NOMO-1 (cell line): ENCODE measurements around the gene CNTNAP4.

Experiments
- DNase-seq, 2 experiments: peaks; one replicate each; lab custom pipeline; 2025; ENCODE audit not compliant: unreplicated experiment in 2 of 2; lab: John Stamatoyannopoulos, UW

Gene CNTNAP4

DNA sequence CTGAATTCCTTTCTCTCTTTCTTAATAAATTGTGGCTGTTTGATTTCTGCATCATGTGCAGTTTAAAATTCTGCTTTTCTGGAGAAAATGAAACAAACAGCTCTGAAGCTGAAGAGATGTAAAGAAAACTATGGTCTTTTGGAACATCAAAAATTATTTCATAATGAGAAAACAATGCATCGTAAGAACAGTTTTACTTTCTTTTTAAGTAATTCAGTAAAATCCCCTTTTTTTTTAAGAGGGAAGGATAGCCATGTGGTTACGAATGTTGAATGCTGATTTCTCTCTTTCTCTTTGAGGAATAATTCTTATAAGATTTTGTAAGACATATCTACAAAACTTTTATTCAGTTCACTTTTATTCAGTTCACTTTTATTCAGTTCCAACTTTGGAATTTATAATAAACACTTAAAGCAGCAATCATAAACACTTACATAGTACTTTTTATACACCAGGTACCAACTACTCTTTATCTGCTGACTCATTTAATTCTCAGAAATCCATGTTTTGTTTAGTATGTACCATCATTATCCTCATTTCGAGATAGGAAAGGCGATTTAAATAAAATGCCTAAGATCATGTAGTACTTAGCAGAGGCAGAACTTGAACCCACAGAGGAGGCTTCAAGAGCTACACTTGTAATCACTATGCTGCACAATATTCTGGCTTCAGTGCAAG lies 26.6 kb downstream of the CNTNAP4 start:
- DNase-seq: no peak

DNA sequence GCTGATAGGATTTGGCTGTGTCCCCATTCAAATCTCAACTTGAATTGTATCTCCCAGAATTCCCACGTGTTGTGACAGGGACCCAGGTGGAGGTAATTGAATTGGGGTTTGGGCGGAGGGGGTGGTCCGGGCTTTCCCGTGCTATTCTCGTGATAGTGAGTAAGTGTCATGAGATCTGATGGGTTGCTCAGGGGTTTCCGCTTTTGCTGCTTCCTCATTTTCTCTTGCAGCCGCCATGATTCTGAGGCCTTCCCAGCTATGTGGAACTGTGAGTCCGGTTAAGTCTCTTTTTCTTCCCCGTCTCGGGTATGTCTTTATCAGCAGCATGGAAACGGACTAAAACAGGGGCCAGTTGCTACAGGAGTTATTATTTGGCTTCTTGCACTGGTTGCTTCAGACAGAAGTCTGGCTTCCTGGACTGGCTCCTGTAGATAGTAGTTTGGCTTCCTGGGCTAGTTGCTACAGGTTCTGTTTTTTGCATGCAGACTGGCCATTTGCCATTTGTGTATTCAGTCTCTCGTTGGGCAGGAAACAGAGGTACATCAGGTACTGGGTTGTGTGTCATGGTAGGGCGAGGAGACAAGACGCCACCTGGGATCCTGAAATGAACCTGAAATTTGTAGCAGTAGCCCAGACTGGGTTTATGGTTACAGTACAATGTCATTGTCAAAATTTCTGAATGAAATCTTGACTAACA lies 32.6 kb downstream of the CNTNAP4 start:
- DNase-seq: no peak

- DNase-seq: no peak
These were observed 34.1 kb downstream of the CNTNAP4 start for GRCh38 chr16:76311260-76311659.

DNA sequence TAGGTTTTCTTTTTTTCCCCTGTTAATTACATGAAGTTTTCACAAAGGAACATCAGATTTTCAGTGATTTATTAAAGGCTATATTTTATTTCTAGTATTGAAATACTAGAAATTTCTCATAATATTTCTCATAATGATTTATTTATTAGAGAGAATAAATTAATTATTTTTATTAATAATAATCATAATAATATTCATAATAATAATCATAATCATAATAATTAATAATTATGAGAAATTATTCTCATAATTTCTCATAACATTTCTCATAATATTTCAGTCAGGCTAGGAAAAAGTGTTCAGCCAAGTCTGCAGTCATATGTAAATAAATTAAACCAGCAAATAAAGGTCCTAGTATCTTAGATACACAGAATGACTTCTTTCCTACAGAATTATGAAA lies 41.4 kb downstream of the CNTNAP4 start:
- no peak for DNase-seq

DNA sequence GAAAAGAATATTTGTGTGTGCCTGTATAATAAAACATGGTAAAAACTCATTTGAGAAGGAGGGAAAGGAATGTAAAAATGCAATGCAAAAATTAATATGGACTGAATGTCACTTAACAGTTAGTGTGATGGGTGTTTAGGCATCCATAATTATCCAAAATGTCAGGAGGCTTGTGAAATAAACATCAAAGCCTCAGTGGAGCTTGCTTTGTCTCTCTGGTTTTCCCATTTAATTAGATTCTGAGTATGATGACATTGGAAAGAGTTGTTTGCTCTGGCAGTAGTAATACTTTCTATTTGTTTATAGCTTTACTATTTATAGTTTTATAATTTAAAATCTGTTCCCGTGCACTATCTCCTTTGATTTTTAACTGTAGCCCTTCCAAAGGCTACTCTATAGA lies 51.9 kb downstream of the CNTNAP4 start:
- no peak for DNase-seq

DNA sequence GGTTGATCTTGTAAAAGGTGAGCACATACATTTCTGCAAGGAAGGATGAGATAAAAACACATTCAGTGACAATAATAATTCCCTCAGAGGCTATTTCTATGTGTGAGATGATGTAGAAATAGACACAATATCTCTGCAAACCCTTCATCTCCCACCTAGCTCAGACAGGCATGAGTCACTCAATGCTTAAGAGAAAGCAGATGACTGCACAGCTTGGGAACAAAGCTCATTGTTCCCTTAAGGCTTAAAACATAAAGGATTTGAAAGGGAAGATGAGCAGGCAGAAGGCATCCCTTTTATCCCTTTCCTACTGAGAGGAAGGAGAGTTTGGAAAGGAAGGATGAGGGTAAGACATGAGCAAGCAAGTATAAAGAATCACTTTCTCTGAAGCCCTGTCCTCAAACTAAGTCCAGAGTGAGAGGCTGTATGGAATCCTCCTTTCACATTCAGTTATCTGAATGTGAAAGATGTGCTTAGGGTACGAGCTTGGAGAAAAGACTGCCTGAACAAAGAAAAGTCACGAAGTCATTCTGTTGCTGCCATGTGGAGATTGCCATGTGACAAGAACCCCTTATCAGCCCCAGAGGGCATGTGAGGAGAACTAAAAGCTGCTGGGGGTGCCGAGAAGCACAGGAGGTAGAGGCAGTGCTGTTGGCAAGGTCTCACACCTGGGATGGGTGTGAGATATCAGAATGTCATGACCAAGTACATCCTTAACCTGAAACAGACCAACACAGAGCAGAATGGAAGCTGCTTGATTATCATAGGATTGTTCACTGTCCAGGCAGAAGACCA lies 58.2 kb downstream of the CNTNAP4 start:
- no peak for DNase-seq

GRCh38 chr16:76336112-76336511 lies 58.9 kb downstream of the CNTNAP4 start:
- DNase-seq: no peak

- no peak for DNase-seq
These were observed 61.3 kb downstream of the CNTNAP4 start for GRCh38 chr16:76338472-76338871.

DNA sequence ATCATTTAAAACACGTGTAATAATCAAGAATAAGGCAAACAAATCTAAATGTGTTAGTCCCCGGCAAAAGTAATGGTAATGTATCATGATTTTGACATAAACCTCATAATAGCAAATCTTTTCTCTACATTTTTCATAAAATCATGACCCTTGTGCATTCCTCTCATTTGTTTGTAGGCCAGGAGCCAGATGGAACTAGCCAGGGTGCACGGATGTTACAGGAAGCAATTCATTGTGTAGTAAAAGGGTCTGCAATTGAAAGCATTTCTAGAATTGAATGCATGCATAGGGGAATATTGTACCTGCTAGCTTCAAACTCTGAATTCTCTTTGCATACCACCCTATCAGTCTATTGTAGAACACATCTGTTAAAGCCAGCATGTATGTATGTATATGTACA lies 66.6 kb downstream of the CNTNAP4 start:
- DNase-seq: no peak

GRCh38 chr16:76345163-76345661 lies 68.0 kb downstream of the CNTNAP4 start:
- no peak for DNase-seq

- DNase-seq: no peak
These were observed 69.0 kb downstream of the CNTNAP4 start for GRCh38 chr16:76346210-76346609.

DNA sequence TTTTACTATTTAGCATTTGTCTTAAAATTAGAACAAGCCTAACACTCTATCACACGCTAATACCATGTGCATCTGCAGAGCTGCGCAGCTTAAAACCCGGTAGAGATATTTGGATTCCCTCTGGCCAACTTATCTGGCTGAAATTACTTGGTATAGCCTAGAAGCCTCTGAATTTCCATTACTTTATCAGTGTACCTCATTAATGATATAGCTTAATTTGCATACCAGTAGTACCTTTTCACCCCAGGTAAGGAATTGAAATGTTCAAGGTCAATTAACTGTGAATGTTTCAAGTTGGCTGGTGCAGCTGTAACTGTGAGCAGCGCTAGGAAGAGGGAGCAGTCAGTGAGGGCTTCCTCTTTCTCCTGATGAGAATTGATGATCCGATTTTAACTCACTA lies 74.2 kb downstream of the CNTNAP4 start:
- no peak for DNase-seq

DNA sequence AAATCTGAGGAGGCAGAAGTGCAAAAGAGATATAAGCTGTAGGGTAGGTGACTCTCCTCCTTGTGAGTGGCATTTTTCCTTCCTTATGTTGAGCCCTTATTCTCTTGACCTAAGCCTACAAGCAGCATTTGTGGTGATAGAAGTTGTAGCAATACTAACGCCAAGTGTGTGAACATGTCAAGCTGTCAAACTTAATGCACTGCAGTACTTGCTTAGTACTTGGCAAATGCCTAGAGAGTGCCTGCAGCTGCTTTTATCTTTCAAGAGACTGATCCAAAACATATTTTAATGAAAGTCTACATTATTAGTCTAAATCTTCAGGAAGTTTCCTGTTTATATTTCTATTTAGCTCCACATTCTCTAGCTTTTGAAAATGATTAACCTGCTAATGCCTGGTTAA lies 83.2 kb downstream of the CNTNAP4 start:
- DNase-seq: no peak

DNA sequence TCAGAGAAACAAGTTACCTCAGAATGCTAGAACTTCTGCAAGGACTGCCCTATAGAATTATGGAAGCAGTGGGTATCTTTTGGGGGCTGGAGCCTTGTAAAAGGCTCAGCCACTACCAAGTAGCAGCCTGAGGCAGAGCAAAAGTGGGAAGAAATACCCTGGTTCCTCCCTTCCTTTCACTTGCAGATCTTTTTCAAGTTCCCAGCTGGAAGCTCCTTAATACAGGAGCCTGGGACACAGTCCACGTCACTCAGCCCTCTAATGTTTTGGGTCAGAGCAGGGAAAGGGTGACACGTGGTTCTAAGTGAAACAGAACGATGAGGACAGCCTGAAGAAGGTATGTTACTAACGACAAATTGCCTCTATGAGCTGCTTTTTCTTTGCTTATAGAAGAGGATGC lies 93.1 kb downstream of the CNTNAP4 start:
- DNase-seq: no peak

DNA sequence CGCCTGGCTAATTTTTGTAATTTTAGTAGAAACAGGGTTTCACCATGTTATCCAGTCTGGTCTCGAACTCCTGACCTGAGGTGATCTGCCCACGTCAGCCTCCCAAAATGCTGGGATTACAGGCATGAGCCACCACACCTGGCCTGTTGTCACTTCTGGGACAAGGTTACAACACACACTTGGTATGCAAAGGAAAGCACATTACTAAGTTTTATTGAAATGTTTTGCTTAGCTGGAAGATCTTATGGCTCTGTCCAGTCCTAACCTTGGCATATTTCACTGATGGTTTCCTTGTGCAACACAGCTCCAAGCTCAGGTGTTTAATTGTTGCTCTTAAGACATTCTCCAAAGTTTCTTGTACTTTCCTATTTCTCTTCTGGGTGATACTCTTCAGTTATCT lies 94.2 kb downstream of the CNTNAP4 start:
- DNase-seq: no peak

DNA sequence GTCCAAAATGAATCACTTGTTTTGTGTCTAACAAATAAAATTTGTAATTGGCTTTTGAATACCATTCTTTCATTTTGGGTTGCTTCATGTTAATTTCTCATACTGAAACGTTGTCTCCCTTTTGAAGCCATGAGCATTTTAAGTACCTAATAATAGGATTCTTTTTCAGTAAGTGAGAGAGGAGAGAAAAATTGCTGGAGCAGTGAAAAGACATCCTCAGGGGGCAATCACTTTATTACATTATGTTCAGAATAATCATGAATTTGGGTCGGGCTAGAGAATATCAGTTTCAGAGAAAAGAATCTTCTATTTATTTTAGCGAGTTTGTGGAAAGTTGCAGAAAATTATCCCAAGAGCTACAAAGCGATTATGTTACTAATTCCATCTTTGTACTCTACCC lies 96.8 kb downstream of the CNTNAP4 start:
- no peak for DNase-seq

DNA sequence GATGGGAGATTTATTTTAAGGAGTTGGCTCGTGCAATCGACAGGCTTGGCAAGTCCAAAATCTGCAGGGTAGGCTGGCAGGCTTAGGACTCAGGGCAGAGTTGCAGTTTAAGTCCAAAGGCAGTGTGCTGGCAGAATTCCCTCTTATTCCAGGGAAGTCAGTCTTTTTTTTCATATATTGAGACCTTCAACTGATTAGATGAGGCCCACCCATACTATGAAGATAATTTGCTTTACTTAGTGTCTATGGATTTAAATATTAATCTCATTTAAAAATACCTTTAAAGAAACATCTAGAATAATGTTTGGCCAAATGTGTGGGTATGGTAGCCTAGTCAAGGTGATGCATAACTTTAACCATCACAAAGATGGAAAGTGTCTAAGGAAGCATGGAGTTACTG lies 99.8 kb downstream of the CNTNAP4 start:
- DNase-seq: no peak

DNA sequence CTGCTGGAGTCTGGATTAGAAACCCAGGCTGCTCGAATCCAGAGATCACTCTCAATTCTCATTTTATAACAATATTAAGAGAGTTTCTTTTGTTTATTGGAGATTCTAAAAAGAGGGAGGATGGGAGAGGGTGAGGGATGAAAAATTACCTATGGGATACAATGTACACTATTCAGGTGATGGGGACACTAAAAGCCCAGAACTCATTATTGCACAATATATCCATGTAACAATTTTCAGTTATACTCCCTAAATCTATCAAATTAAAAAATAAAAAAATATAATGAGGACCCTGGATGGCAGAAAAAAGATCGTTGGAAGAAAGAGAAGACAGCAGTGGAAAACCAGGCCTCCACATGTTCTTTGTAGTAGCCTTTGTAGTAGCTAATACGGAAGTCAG lies 100.8 kb downstream of the CNTNAP4 start:
- DNase-seq: no peak

DNA sequence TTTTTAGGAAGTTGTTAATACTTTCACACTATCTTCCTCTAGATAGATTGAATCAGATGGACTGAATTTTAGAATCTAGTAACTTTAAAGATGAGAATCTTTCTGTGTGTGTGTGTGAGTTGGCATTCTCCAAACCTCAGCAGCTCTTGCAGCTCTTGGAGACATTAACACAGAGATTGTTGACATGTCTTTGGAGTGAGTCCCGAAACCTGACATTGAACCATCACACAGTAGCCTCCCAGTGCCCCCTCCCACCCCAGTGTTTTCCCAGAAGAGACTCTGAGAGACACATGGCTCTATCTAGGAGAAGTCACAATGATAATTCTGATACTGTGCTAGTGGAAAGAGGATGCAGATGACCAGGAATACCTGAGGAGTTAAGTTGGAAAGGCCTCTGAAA lies 103.9 kb downstream of the CNTNAP4 start:
- no peak for DNase-seq

DNA sequence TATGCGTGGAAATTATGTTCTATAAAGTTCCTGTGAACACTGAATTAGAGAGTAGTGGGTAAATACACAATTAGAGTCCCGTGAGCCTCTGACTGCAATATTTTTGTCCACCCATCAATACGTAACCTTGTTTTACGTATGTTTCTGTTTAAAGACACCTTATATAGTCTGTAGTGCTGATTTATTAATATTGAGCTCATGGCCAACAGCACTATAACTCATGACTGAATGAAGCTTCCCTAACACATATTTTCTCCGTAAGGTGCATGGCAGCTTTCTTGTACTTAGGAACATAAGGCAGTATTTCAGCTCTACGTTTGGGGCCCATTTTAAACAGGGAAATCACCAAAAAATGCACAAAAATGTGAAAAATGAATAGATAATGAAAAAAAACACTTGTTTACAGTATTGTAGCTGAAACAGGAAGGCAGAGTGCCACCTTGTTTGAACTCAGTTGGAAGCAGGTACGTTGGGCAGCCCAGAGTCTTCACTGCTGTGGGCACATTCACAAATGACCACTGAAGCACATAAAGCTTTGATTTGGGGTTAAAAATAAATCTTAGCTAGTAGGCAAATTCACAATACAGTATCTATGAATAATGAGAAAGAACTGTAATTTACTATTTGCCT lies 108.5 kb downstream of the CNTNAP4 start:
- DNase-seq: no peak

DNA sequence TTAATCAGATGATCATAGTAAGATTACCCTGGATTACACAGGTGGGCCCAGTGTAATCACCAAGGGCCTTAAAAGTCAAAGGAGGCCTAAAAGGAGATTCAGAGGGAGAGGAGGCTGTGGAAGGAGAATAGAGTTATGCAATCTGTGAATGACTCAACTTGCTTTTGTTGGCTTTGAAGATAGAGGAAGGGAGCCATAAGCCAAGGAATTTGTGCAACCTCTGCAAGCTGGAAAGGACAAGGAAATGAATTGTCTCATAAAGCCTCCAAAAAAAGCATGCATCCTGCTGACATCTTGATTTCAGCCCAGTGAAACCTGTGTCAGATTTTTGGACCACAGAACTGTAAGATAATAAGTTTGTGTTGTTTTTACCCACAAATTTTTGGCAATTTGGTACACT lies 109.6 kb downstream of the CNTNAP4 start:
- DNase-seq: peak; percentile 31 to 52
